ENCODE measurements around the gene CNNM2. TPM values are rescaled to one million over a fixed set of nuclear protein-coding genes. Genes with fewer than 3 reads are reported as not detected.

CNNM2 gene
- total RNA-seq, 1 experiment from 2014 or later, result 5.5 TPM

DNA sequence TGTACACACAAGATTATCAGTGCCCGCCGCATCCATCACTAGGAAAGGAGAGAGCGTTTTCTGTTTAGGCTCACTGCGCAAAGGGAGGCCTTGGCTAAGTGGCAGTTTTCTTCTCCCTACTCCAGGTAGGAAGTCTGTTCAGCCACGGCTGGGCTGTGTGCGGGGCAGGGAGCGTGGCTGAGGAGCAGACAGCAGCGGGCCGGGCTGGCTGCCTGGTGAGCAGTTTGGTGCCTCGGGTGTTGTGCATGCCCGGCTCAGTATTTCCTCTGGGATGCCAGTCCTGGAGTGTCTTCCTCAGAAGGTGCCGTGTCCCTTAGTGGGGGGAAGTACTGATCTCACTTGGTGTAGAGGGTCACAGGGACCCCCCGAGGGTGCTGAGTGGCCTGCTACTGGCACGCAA lies 160.6 kb downstream of the CNNM2 start:
- Histone ChIP-seq H3K36me3 (ENCODE audit: insufficient read depth, low read length) (no peaks in the 10 kb centered on the region), H3K27ac (ENCODE audit: low read length) (no peak overlapping the region), H3K9me2 (replicated peaks; ENCODE audit: insufficient read depth, low read length) (no peaks in the 10 kb centered on the region), H3K27me3 (ENCODE audit: low read length) (no peaks in the 10 kb centered on the region), H2AFZ (ENCODE audit: low read length) (no peak overlapping the region), H3K4me2 (ENCODE audit: low read depth, low read length, poor library complexity, severe bottlenecking) (no peak overlapping the region), H4K20me1 (ENCODE audit: insufficient read depth, low read depth, low read length) (no peaks in the 10 kb centered on the region), H3K4me1 (ENCODE audit: low read length) (no peaks in the 10 kb centered on the region), H3K9me3 (ENCODE audit: low read length) (no peaks in the 10 kb centered on the region), H3K9ac (ENCODE audit: low read length) (no peak overlapping the region), H3K79me2 (ENCODE audit: low read length) (no peaks in the 10 kb centered on the region), H3K4me3 (ENCODE audit: low read length) (no peak overlapping the region)
- DNase-seq, result no peak

DNA sequence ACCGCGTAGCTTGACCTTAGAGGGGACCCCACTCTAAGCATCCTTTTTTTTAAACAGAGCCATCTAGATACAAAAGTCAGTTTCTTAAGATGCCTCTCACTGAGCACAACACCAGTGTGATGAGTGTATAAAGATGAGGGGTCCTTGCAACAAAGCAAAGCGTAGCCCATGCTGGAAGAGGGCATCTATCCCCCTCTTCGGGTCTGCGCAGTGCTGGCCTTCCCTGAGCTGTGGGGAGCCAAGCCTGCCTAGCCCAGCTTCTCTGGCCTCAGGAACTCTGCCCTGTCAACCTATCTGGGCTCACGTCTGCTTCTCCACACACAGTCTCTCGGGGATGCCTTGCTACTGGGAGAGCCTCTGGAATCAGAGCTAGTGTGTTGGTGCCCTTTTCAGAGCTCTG lies 161.0 kb downstream of the CNNM2 start:
- H3K4me1 ChIP-seq (ENCODE audit: low read length), result no peaks in the 10 kb centered on the region
- no peak overlapping the region for H3K4me2 ChIP-seq (ENCODE audit: low read depth, low read length, poor library complexity, severe bottlenecking)
- H3K9ac ChIP-seq (ENCODE audit: low read length), result no peak overlapping the region
- H3K27ac ChIP-seq (ENCODE audit: low read length), result no peak overlapping the region
- no peaks in the 10 kb centered on the region for H4K20me1 ChIP-seq (ENCODE audit: insufficient read depth, low read depth, low read length)
- H3K27me3 ChIP-seq (ENCODE audit: low read length), result no peaks in the 10 kb centered on the region
- H3K9me3 ChIP-seq (ENCODE audit: low read length), result no peaks in the 10 kb centered on the region
- H2AFZ ChIP-seq (ENCODE audit: low read length), result no peak overlapping the region
- no peaks in the 10 kb centered on the region for H3K36me3 ChIP-seq (ENCODE audit: insufficient read depth, low read length)
- DNase-seq, result no peak
- H3K9me2 ChIP-seq (replicated peaks; ENCODE audit: insufficient read depth, low read length), result no peaks in the 10 kb centered on the region
- no peaks in the 10 kb centered on the region for H3K79me2 ChIP-seq (ENCODE audit: low read length)
- no peak overlapping the region for H3K4me3 ChIP-seq (ENCODE audit: low read length)

DNA sequence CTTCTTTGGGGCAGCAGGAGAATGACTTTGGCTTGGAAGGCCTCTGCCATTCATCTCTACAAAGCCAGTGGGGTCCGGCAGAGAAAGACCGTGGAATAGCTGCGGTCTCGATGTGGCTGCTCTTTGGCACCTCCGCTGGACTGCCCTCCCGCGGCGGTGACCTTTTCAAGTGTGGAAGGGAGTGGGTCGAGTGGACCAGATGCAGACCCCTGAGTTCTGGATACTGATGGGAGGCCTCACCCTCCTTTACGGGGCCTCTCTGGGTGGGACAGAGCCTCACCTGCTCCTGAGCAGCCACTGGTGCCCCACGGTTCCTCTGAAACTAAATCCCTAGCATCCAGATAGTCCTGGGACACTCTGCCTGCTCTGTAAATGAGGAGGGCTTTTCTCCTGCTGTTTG lies 161.9 kb downstream of the CNNM2 start:
- Histone ChIP-seq H3K36me3 (ENCODE audit: insufficient read depth, low read length) (peaks cover 1% of the 10 kb centered on the region; the same call in 1 of the 2 replicates), H3K4me1 (ENCODE audit: low read length) (no peaks in the 10 kb centered on the region), H2AFZ (ENCODE audit: low read length) (no peak overlapping the region), H3K9me3 (ENCODE audit: low read length) (no peaks in the 10 kb centered on the region), H3K9ac (ENCODE audit: low read length) (no peak overlapping the region), H3K9me2 (replicated peaks; ENCODE audit: insufficient read depth, low read length) (no peaks in the 10 kb centered on the region), H3K4me3 (ENCODE audit: low read length) (no peak overlapping the region), H3K27ac (ENCODE audit: low read length) (no peak overlapping the region), H3K4me2 (ENCODE audit: low read depth, low read length, poor library complexity, severe bottlenecking) (no peak overlapping the region), H4K20me1 (ENCODE audit: insufficient read depth, low read depth, low read length) (no peaks in the 10 kb centered on the region), H3K27me3 (ENCODE audit: low read length) (no peaks in the 10 kb centered on the region), H3K79me2 (ENCODE audit: low read length) (no peaks in the 10 kb centered on the region)
- DNase-seq, result no peak

DNA sequence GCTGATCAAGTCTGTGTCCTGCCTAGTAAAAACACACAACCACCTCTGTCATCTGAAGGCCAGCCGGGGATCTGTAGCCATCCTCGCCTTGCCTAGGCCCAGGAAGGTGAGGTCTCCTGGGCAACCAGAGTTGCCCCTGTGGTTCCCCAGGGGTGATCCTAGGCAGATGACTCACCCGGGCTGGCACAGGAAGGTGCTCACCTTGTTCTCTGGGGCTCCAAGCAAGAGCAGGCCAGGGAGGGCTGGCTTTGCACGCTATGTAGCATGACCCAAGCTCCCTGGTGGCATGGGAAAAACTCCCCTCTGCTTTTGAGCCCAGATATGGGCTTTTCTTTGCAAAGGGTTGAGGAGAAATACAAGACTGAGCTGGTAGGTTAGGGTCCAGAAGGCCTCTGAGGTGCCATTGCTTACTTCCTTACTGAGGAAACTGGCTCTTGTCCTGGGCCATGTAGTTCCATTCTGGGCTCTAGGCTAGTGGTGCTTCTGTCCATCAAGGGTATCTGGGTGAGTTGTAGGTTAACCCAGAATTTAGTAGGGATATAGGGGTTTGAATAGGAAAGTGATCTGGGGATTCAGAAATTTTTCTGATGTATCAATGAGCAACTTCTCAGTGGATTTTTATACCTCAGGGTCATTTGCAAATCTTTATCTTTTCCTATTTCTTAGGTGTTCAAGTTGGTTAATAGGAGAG lies 162.9 kb downstream of the CNNM2 start:
- no peaks in the 10 kb centered on the region for H3K9me2 ChIP-seq (replicated peaks; ENCODE audit: insufficient read depth, low read length)
- H3K4me2 ChIP-seq (ENCODE audit: low read depth, low read length, poor library complexity, severe bottlenecking), result no peak overlapping the region
- no peak overlapping the region for H3K9ac ChIP-seq (ENCODE audit: low read length)
- H3K4me1 ChIP-seq (ENCODE audit: low read length), result no peaks in the 10 kb centered on the region
- peaks cover 9% of the 10 kb centered on the region; the same call in 1 of the 2 replicates for H3K36me3 ChIP-seq (ENCODE audit: insufficient read depth, low read length)
- H3K27me3 ChIP-seq (ENCODE audit: low read length), result no peaks in the 10 kb centered on the region
- no peaks in the 10 kb centered on the region for H3K9me3 ChIP-seq (ENCODE audit: low read length)
- H3K27ac ChIP-seq (ENCODE audit: low read length), result no peak overlapping the region
- no peak for DNase-seq
- H4K20me1 ChIP-seq (ENCODE audit: insufficient read depth, low read depth, low read length), result no peaks in the 10 kb centered on the region
- H3K79me2 ChIP-seq (ENCODE audit: low read length), result no peaks in the 10 kb centered on the region
- no peak overlapping the region for H3K4me3 ChIP-seq (ENCODE audit: low read length)
- H2AFZ ChIP-seq (ENCODE audit: low read length), result no peak overlapping the region

DNA sequence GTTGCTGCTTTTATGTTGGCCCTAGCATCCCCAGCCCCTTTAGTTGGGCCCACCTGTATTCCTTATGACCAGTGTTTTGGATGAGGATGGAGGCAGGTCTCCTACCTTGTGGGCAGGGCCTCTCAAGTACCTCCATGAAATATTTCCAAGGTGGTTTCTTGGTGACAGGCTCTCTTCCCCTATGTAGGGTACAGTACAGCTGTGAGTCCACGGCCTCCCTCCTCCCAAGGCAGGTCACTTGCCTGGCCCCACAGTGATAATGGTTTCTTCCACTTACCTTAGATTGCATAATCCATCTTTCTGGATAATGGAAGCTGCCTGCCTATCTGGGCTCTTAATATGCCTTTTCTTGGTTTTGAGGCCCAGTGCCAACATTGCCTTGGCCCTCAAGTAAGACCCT lies 164.6 kb downstream of the CNNM2 start:
- Histone ChIP-seq H3K27me3 (ENCODE audit: low read length) (no peaks in the 10 kb centered on the region), H3K4me3 (ENCODE audit: low read length) (no peak overlapping the region), H3K9me2 (replicated peaks; ENCODE audit: insufficient read depth, low read length) (no peaks in the 10 kb centered on the region), H3K4me2 (ENCODE audit: low read depth, low read length, poor library complexity, severe bottlenecking) (no peak overlapping the region), H2AFZ (ENCODE audit: low read length) (no peak overlapping the region), H3K27ac (ENCODE audit: low read length) (no peak overlapping the region), H3K9me3 (ENCODE audit: low read length) (no peaks in the 10 kb centered on the region), H3K9ac (ENCODE audit: low read length) (no peak overlapping the region), H3K79me2 (ENCODE audit: low read length) (no peaks in the 10 kb centered on the region), H4K20me1 (ENCODE audit: insufficient read depth, low read depth, low read length) (no peaks in the 10 kb centered on the region), H3K36me3 (ENCODE audit: insufficient read depth, low read length) (peaks cover 13% of the 10 kb centered on the region; the same call in 1 of the 2 replicates), H3K4me1 (ENCODE audit: low read length) (no peaks in the 10 kb centered on the region)
- DNase-seq, result no peak

DNA sequence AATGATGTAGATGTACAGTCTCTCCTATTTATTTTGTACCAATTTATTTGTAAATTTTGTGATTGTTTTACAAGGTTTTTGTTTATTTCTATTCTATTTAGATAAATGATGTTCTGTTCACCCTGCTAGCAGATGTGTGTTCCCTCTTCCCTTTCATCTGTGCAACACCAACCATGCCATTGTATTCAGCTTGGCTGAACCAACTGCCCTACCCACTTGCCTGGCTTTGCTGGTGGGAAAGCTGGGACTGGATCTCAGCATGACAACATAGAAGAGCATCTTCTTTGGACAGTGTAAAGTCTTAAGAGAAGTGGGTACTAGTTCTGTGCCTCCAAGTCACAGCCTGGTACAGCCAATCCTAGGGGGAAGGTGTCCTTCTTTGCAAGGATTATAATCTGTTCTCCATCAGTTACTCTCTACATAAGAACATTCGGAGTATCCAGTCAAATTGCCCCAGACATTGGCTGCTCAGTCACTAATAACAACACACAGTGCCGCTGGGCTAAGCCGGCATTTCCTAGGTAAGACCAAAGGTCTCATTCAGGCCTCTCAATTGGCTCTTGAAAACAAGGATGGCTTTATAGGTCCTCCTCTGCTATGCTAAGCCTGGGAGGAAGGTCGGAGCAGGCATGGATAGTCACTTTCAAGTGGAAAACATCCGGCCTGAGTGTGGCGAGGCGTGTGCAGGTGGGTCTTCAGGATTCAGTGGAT lies 165.3 kb downstream of the CNNM2 start:
- no peak overlapping the region for H3K27ac ChIP-seq (ENCODE audit: low read length)
- H3K79me2 ChIP-seq (ENCODE audit: low read length), result no peaks in the 10 kb centered on the region

DNA sequence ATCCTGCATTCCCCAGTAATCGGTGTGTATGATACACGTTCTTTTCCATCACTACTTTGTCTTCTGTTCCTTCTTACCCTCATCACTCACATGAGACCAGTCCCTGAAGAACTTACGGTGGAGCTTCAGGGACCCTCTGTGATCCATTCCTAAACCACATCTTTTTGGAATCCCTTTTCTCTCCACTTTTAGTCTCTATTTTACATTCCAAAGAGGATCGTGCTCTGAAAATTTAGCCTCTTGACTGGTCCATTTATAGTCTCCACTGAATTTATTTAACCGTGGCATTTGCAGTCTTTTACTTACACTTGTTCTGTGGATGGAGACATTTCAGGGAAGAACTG lies 165.9 kb downstream of the CNNM2 start:
- Histone ChIP-seq H2AFZ (ENCODE audit: low read length) (no peak overlapping the region), H3K27me3 (ENCODE audit: low read length) (no peaks in the 10 kb centered on the region), H3K4me3 (ENCODE audit: low read length) (no peak overlapping the region), H3K4me2 (ENCODE audit: low read depth, low read length, poor library complexity, severe bottlenecking) (no peak overlapping the region), H3K27ac (ENCODE audit: low read length) (no peak overlapping the region), H3K9me3 (ENCODE audit: low read length) (no peaks in the 10 kb centered on the region), H3K79me2 (ENCODE audit: low read length) (no peaks in the 10 kb centered on the region), H3K9ac (ENCODE audit: low read length) (no peak overlapping the region), H3K36me3 (ENCODE audit: insufficient read depth, low read length) (peaks cover 15% of the 10 kb centered on the region; the same call in 1 of the 2 replicates), H3K9me2 (replicated peaks; ENCODE audit: insufficient read depth, low read length) (no peaks in the 10 kb centered on the region), H3K4me1 (ENCODE audit: low read length) (no peaks in the 10 kb centered on the region), H4K20me1 (ENCODE audit: insufficient read depth, low read depth, low read length) (no peaks in the 10 kb centered on the region)
- DNase-seq, result no peak

More for the DNA sequence above, 165.3 kb downstream of the CNNM2 start:
- Histone ChIP-seq H3K4me1 (ENCODE audit: low read length) (no peaks in the 10 kb centered on the region), H3K9ac (ENCODE audit: low read length) (no peak overlapping the region), H4K20me1 (ENCODE audit: insufficient read depth, low read depth, low read length) (no peaks in the 10 kb centered on the region), H3K9me2 (replicated peaks; ENCODE audit: insufficient read depth, low read length) (no peaks in the 10 kb centered on the region), H3K4me3 (ENCODE audit: low read length) (no peak overlapping the region), H2AFZ (ENCODE audit: low read length) (no peak overlapping the region), H3K36me3 (ENCODE audit: insufficient read depth, low read length) (peaks cover 15% of the 10 kb centered on the region; the same call in 1 of the 2 replicates), H3K4me2 (ENCODE audit: low read depth, low read length, poor library complexity, severe bottlenecking) (no peak overlapping the region), H3K9me3 (ENCODE audit: low read length) (no peaks in the 10 kb centered on the region), H3K27me3 (ENCODE audit: low read length) (no peaks in the 10 kb centered on the region)
- DNase-seq, result no peak

DNA sequence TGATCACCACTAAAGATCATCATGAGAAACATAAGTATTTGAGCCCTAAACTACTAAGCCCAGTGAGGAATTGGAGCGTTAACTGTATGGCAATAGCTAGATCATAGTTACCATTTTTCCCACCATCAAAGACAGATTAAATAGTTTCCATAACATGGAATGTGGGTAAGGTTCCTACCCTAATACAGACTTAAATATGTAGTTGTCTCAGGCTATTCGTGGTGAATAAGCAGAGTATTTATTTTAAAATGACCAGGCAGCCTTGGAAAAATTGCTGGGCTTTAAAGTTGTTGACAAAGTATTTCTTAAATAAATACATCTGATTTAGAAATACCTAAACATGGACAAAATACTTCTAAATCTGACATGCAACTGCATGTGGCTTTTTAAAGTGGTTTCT lies 168.2 kb downstream of the CNNM2 start:
- Histone ChIP-seq H3K4me1 (ENCODE audit: low read length) (no peaks in the 10 kb centered on the region), H3K79me2 (ENCODE audit: low read length) (no peaks in the 10 kb centered on the region), H3K9me2 (replicated peaks; ENCODE audit: insufficient read depth, low read length) (no peaks in the 10 kb centered on the region), H2AFZ (ENCODE audit: low read length) (no peak overlapping the region), H4K20me1 (ENCODE audit: insufficient read depth, low read depth, low read length) (no peaks in the 10 kb centered on the region), H3K9me3 (ENCODE audit: low read length) (no peaks in the 10 kb centered on the region), H3K4me3 (ENCODE audit: low read length) (no peak overlapping the region), H3K9ac (ENCODE audit: low read length) (no peak overlapping the region), H3K36me3 (ENCODE audit: insufficient read depth, low read length) (peaks cover 26% of the 10 kb centered on the region; the same call in 1 of the 2 replicates), H3K27ac (ENCODE audit: low read length) (no peak overlapping the region), H3K27me3 (ENCODE audit: low read length) (no peaks in the 10 kb centered on the region), H3K4me2 (ENCODE audit: low read depth, low read length, poor library complexity, severe bottlenecking) (no peak overlapping the region)
- no peak for DNase-seq
